Measurements from ENCODE around the gene STC2. TPM values are rescaled to one million over a fixed set of nuclear protein-coding genes. Genes with fewer than 3 reads are reported as not detected.

Gene STC2
- total RNA-seq, 3 donors from 2014 or later, result 12.8 to 502 (median 347) TPM

DNA sequence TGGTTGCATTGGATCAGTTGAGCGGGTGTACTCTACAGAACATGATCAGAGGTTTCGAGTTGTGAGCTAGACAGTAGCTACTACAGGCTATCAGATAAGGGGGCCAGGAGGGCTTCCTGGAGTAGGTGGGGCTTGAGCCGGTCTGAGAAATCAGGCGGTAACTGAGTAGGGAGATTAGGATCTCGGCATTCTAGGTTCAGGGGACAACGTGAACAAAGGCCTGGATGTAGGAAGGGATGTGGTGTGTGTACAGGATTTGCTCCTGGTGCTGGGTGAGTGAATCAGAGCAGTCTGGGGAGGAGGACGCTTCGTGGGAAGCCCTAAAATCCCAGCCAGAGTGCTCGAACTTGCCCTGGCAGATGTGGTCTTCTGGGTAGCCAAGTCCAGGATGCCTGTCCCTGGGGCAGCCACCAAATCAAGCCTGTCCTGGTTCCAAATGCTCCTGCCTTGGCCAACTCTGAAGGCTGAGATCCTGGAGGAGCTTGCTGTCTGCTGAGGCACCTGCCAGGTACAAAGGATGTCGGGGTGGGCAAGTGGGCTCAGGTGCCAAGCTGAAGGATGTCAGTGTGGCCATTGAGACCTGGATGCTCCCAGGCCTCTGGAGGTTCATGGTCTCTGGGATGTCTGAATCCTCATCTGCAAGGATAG, 33.4 kb downstream of the STC2 start:
- Histone ChIP-seq H3K36me3 (no peaks in the 10 kb centered on the region), H3K4me3 (peak overlapping the region in 1 of 3 donors; percentile 31), H3K9me3 (no peaks in the 10 kb centered on the region), H3K4me1 (peaks cover 0 to 4% of the 10 kb centered on the region in 2 donors), H3K27me3 (no peaks in the 10 kb centered on the region), H3K27ac (peak overlapping the region in 1 of 2 donors; percentile 29)
- DNase-seq (ENCODE audit: low spot score in 2 of 2), result no peak
- TF ChIP-seq, protein P1, sequence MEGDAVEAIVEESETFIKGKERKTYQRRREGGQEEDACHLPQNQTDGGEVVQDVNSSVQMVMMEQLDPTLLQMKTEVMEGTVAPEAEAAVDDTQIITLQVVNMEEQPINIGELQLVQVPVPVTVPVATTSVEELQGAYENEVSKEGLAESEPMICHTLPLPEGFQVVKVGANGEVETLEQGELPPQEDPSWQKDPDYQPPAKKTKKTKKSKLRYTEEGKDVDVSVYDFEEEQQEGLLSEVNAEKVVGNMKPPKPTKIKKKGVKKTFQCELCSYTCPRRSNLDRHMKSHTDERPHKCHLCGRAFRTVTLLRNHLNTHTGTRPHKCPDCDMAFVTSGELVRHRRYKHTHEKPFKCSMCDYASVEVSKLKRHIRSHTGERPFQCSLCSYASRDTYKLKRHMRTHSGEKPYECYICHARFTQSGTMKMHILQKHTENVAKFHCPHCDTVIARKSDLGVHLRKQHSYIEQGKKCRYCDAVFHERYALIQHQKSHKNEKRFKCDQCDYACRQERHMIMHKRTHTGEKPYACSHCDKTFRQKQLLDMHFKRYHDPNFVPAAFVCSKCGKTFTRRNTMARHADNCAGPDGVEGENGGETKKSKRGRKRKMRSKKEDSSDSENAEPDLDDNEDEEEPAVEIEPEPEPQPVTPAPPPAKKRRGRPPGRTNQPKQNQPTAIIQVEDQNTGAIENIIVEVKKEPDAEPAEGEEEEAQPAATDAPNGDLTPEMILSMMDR (IDR thresholded peaks at IDR 0.05), result no peak
- TF ChIP-seq POLR2A (IDR thresholded peaks at IDR 0.05) (no peak), POLR2AphosphoS5 (IDR thresholded peaks at IDR 0.05) (no peak)
- intact Hi-C loops (cut with DNase I; ENCODE audit: low total_unique reads), result loop anchor here (10.0 kb wide), 1 partner anchor 280 kb away; no protein-coding TSS in a partner anchor

DNA sequence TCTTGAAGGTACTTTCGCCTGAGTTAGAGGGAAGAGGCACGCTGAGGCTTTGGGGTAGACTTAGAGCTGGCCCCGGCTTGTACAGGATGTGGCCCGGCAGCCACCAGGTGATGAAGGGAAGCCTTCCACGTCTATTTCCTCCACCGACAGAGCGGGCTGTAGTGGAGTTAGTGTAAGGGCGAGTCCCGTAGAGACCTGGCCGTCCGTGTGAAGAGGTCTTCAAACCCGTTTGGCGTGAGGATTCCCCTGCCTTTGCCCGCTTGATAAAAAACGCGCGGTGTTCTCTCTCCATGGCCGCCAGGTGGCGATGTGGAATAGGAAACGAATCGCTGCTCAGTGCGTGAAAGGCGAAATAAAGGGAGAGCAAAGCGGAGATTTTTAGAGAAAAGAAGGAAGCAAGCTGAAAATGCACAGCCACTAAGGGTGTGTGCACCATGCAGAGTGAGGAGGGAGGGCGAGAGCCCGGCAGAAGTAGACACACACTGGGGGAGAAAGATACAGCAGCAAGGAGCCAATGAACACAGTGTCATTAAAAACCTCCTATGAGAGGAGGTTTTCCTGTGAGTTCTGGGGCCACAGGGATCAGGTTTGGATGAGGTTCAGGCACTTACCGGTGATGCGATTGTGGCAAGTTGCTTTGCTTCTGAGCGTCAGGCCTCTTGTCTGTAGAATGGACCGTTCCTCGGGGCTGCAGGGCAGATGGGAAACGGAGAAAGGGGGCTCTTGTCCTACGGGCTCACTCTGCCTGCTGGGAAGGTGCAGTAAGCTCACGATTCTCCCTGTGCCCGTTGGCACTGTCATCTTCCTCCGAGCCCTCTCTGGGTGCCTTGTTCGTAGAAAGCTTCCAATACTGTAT, 34.2 kb downstream of the STC2 start:
- intact Hi-C loops (cut with DNase I; ENCODE audit: low total_unique reads), result loop anchor here (10.0 kb wide), 1 partner anchor 281 kb away; no protein-coding TSS in a partner anchor
- DNase-seq (ENCODE audit: low spot score in 2 of 2), result peak; percentile 63 to 84

DNA sequence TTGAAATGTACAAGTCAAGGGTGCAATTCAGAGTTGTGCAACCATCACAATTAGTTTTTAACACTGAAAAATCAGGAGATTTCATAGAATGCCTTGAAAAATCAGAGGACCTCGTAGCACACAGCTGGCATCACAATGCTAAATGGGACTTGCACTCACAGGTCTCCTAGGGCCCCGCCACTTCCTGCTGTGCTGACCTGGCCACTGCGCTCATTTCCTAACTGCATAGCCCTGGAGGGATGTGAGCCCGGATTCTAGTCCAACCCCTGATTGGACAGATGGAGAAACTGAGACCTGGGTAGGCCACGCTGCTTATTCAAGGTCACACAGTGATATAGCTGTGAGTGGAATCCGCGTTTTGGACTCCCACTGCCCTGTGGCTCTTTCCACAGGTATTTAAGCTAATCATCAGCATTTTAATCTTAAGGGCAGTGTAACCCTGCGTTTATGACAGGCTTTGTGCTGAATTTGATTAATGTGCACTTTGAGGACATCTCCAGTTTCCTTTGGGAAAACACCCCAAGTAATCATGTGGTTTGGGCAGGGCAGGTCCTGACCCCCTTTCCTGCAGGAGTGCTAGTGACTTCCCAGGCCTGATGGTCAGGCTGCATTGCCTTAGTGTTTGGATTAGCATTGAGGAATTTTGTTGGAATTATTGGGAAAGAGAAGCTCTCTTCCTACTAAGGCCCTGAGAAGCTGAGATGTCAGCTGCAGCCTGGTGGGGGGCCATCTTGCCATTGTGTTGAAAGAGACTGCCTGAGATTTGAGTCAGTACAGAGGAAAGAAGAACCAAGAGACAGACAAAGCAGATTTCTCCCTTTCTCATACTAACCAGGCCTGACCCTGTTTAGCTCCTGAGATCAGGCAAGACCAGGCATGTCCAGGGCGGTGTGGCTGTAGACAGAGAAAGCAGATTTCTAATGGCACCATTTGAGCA, 36.2 kb downstream of the STC2 start:
- peak in 1 of 2 donors; percentile 49 for DNase-seq (ENCODE audit: low spot score in 2 of 2)
- no peaks in the 10 kb centered on the region for H3K27me3 ChIP-seq
- peaks cover 0 to 4% of the 10 kb centered on the region in 2 donors for H3K4me1 ChIP-seq
- no peaks in the 10 kb centered on the region for H3K36me3 ChIP-seq
- intact Hi-C loops (cut with DNase I; ENCODE audit: low total_unique reads), result loop anchor here (10.0 kb wide), 1 partner anchor 283 kb away; no protein-coding TSS in a partner anchor
- TF ChIP-seq, protein P1 (IDR thresholded peaks at IDR 0.05), result no peak
- TF ChIP-seq POLR2AphosphoS5 (IDR thresholded peaks at IDR 0.05) (no peak), POLR2A (IDR thresholded peaks at IDR 0.05) (no peak)
- no peak overlapping the region for H3K27ac ChIP-seq
- no peaks in the 10 kb centered on the region for H3K9me3 ChIP-seq
- H3K4me3 ChIP-seq, result no peak overlapping the region

More for the DNA sequence above, 34.2 kb downstream of the STC2 start:
- Histone ChIP-seq H3K4me3 (peak overlapping the region in 2 of 3 donors; percentile 31 to 52), H3K27me3 (no peaks in the 10 kb centered on the region), H3K4me1 (peaks cover 0 to 4% of the 10 kb centered on the region in 2 donors), H3K27ac (no peak overlapping the region), H3K36me3 (no peaks in the 10 kb centered on the region), H3K9me3 (no peaks in the 10 kb centered on the region)
- TF ChIP-seq POLR2AphosphoS5 (IDR thresholded peaks at IDR 0.05) (peak; percentile 25 to 46 (median 30)), POLR2A (IDR thresholded peaks at IDR 0.05) (no peak)
- TF ChIP-seq, protein P1 (IDR thresholded peaks at IDR 0.05), result peak; percentile 92 to 96 (median 95)

DNA sequence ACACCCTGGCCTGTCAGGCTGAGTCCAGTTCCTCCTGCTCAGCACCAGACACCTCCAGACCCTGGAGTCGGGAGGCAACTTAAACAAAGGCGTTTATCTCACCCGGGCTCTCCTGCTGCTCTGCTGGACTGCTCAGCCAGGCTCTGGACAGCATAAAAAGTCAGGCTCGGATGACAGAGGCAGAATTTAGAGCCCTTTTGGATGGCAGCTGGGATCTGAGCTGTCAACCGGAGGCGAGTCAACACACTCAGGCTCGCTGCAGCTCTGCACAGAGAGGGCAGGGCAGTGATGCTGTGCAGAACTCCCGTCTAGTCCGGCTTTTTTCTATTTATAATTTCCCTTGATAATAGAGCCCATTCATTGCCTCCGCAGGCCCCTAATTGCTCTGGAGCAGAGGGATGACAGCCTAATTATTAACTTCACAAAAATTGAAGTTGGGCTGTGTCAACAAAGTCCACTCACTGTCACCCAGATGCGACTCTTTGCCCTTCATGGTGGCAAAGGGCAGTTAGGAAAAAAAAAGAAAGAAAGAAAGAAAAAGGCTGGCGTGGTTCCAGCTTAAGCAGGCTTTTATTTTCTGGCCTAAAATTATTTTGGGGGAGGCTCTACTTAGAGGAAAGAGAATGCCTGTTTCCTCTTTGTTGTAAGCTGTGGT, 37.6 kb downstream of the STC2 start:
- Histone ChIP-seq H3K36me3 (no peaks in the 10 kb centered on the region), H3K4me1 (peaks cover 0 to 4% of the 10 kb centered on the region in 2 donors), H3K4me3 (no peak overlapping the region), H3K9me3 (no peaks in the 10 kb centered on the region), H3K27ac (no peak overlapping the region), H3K27me3 (no peaks in the 10 kb centered on the region)
- TF ChIP-seq, protein P1 (IDR thresholded peaks at IDR 0.05), result no peak
- TF ChIP-seq POLR2A (IDR thresholded peaks at IDR 0.05) (no peak), POLR2AphosphoS5 (IDR thresholded peaks at IDR 0.05) (no peak)
- DNase-seq (ENCODE audit: low spot score in 2 of 2), result no peak
- intact Hi-C loops (cut with DNase I; ENCODE audit: low total_unique reads), result loop anchor here (10.0 kb wide), 1 partner anchor 284 kb away; no protein-coding TSS in a partner anchor
